DND-41 (cell line): ENCODE measurements around the gene FAM120A.

Source experiments
- CTCF ChIP-seq: IDR thresholded peaks from 2 replicates; pipeline ENCODE4 v1.5.1; 2012; ENCODE audit warnings: borderline replicate concordance, low read length, moderate library complexity, mild to moderate bottlenecking; ENCODE audit not compliant: poor library complexity, severe bottlenecking; ENCODE audit errors: extremely low read depth
- EZH2 ChIP-seq: IDR thresholded peaks from 3 replicates; pipeline ENCODE4 v1.6.1; 2012; ENCODE audit warnings: borderline replicate concordance, low read depth, mild to moderate bottlenecking, moderate library complexity, low read length, inconsistent platforms; ENCODE audit not compliant: severe bottlenecking

- TF ChIP-seq CTCF: no peak
- no peak for TF ChIP-seq EZH2
Measured at GRCh38 chr9:93431539-93432105, 19.9 kb upstream of the FAM120A start.
